GM12875 (cell line): Measurements from ENCODE around the gene C6orf136.

Source experiments
- H3K4me3 ChIP-seq: one replicate; pipeline ENCODE4 v1.5.1; 2011; ENCODE audit warnings: low read depth, low read length, control low read depth
- TF ChIP-seq, protein P1 (sequence below): IDR thresholded peaks from 2 replicates; pipeline ENCODE4 v1.5.1; 2011; ENCODE audit warnings: low read depth, mild to moderate bottlenecking, control low read depth, inconsistent platforms, low read length, moderate library complexity, borderline replicate concordance; ENCODE audit not compliant: insufficient read depth

The C6orf136 gene

DNA sequence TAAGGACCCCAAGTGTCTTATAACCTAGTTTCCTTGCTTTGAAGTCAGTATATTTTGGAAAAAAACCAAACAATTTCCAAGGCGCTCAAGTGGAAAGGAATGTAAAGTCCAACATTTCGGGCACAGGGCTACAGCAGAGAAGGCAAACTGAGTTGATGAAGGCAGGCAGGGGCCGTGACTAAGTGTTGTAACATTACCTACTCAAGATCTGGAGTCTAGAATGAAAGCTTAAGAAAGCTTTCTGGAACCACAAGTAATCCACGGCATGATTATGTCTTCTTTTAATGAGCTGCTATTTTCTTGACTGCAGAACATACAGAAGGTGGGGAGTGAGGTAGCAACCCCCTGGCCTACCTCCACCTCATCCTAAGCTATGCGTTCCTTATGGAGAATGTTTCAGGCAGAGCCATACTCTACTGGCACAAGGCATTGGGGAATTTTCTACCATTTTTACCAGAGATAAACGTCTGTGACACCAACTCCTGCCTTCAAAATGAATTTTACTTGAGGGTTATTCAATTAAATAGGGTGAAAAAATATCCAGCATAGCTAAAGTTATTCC lies 34.2 kb upstream of the C6orf136 start:
- TF ChIP-seq, protein P1, sequence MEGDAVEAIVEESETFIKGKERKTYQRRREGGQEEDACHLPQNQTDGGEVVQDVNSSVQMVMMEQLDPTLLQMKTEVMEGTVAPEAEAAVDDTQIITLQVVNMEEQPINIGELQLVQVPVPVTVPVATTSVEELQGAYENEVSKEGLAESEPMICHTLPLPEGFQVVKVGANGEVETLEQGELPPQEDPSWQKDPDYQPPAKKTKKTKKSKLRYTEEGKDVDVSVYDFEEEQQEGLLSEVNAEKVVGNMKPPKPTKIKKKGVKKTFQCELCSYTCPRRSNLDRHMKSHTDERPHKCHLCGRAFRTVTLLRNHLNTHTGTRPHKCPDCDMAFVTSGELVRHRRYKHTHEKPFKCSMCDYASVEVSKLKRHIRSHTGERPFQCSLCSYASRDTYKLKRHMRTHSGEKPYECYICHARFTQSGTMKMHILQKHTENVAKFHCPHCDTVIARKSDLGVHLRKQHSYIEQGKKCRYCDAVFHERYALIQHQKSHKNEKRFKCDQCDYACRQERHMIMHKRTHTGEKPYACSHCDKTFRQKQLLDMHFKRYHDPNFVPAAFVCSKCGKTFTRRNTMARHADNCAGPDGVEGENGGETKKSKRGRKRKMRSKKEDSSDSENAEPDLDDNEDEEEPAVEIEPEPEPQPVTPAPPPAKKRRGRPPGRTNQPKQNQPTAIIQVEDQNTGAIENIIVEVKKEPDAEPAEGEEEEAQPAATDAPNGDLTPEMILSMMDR = no peak
- H3K4me3 ChIP-seq = no peak overlapping the region

DNA sequence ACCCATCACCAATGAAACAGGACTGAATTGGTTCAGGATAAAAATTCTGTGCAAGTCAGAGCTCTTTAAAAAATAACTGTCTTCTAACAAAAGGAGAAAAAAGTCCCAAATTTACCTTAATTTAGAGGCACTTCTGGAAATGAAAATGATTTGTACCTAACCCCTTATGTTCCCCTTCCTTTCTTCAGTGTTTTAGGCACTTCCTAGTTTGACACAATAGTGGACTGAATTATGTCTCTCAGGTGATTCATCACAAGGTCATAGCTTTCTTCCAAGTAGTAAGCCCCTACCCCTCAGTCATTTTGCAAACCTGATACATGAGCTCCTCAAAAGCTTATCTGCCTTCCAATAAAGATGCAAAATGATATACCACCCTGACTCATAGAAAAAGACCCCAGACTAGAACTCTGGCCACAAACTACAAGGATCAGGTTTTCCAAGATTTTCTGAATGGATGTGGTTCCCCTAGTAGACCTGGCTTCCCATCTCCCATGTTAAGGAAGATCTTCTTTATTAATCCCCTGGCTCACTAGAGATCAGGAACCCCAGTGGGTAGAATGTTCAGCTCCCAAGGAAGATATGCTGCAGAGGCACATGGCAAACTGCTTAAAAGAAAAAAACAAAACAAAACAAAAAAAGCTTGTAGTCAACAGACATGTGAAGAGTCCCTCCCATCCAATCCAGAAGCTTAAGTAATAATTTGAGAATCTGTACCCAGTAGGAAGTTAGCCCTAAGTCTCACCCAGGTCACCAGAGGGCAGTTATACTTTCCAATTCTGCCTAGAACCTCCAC lies 33.5 kb upstream of the C6orf136 start:
- TF ChIP-seq, protein P1 = no peak
- H3K4me3 ChIP-seq = no peak overlapping the region

DNA sequence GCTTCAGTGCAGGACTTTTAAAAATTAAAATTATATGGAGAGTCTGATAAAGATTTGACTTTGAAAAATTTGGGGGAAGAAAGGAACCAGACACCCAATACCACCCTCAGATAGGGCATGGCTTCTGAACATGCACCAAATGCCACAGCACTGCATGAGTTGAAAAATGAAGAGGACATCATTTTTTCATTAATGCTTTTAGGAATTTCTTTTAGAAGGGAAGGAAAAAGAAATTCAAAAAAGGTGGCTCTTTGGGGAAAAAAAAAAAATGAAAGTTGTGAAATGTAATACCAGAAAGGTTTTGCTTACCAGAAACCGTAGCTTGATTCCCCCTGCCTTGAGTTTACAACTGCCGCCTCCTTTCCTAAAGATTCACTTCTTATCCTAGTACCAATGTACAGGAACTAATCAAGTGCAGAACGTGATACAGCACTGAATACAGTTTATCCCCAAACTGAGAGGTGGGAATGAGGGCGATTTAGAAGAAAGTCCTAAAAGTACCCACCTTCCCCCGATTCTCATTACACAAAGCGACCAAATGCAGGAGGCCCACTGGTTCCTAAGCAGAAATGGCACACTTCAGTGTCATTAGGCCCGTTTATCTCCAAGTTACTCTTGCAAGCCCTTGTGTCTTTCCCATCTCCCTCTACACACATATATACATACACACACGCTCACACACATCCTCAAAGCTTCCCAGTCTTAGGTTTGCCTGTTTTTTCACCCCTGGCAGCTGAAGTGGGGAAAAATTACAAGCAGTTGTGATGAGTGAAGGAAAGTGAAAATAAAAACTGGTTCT lies 32.7 kb upstream of the C6orf136 start:
- TF ChIP-seq, protein P1 = no peak
- peak overlapping the region; percentile 37 for H3K4me3 ChIP-seq

DNA sequence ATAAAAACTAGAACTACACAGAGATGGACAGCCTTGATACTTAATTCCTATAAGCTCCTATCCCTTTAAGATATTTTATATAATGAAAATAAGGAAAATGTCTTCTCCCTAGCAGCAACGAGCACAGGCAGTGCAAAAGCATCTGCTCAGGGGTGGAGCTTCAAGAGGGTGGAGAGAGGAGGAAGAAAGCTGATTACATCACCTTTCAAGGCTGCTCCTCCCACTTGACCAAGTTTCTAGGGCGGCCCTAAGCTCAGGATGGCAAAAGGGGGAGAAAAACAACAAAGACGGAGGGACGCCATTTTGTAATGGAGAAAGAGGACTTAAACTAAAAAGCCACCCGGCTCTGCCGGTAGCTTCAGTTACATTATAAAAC lies 32.1 kb upstream of the C6orf136 start:
- peak overlapping the region; percentile 81 for H3K4me3 ChIP-seq
- TF ChIP-seq, protein P1 = no peak

DNA sequence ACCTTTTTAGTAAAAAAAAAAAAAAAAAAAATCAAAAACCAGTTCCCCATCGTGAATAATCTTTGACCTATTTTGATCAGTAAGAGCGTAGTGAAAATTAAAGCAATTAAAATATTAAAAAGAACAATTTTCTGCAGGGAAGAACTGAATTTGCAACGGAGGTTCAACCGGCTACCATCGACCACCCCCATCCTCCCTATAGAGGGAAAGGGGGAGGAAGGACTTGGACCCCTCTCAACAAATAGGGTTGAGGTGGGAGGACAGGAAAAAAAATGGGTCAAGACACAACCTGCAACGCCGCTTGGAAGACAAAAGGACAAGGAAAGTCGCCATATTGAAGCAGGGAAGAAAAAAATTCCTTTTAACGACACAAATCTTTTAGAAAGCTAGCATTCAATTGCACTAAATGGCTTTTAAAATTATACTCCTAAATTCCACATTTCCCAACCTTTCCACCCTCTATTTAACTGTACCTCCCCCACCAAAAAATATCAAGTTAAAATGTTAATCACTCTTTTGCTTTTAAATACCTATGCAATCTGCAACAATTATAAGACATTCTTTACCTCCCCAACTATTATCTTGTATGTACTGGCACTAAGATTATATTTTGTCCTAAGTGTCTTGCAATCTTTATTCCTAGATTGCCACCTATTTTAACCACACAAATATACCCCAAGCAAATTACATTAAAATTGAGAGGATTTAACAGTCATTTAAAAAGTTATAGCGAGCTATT lies 31.5 kb upstream of the C6orf136 start:
- TF ChIP-seq, protein P1 = no peak
- H3K4me3 ChIP-seq = peak overlapping the region; percentile 81

DNA sequence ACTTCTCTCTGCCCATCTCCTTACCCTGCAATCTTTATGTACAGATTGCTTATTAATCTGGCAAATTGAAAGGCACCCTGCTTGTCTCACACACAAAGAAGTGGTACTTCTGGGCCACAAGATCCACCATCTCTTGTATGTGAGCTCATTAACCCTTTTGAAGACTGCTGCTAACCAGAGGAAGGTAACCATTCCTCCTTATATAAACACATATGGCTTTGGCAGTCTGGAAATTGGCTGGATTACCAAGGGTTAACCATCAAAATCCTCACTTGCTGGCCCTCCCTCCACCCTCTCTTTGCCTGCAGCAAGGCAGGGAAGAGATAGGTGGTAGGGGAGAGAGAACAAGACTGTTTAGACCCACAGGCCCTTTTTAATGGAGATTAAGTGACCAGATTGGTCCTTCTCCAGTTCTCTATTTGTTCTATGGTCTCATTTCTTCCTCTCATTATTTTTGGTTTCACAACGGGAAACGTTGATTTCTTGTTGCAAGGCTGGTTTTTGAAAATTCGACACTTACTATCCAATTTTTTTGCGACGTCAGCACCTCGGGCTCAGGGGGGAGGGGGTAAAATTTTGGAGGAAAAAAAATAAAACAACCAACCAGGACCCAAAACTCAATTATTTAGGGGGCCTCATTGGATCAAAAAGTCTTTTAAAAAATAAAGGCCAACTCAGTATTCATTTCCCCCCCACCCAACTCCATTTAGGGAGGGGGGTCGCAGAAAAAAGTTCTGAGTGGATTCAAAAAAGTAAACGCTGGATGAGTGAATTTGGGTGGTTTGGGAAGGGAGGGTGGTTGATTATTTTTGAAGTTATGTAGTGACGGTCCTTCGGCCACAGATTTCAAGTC lies 30.7 kb upstream of the C6orf136 start:
- TF ChIP-seq, protein P1 = no peak
- H3K4me3 ChIP-seq = peak overlapping the region; percentile 81
